ENCODE data around the gene AUTS2. TPM values are rescaled to one million over a fixed set of nuclear protein-coding genes. Genes with fewer than 3 reads are reported as not detected.

AUTS2 gene
- total and polyA plus RNA-seq, 4 experiments from 2014 or later = 3.4 to 35.2 (median 25.5) TPM

GRCh38 chr7:69710768-69711438, 112.6 kb downstream of the AUTS2 start:
- peaks cover 3 to 4% of the 10 kb centered on the region in 2 donors for H3K27me3 Mint-ChIP-seq
- intact Hi-C loops (cut with micrococcal nuclease) = no loop called here
- CTCF ChIA-PET (ENCODE audit: partially characterized antibody) = no interaction called here
- no peaks in the 10 kb centered on the region for H3K36me3 ChIP-seq (ENCODE audit: insufficient read depth, low read length)
- H3K4me1 ChIP-seq (ENCODE audit: insufficient read depth, low read length) = no peaks in the 10 kb centered on the region
- POLR2A ChIA-PET (ENCODE audit: partially characterized antibody) = no interaction called here
- H3K27me3 ChIP-seq (ENCODE audit: insufficient read depth, low read length) = no peaks in the 10 kb centered on the region
- no peak overlapping the region for H3K4me3 Mint-ChIP-seq
- no peak for DNase-seq
- no peaks in the 10 kb centered on the region for H3K4me1 Mint-ChIP-seq
- no peaks in the 10 kb centered on the region for H3K9me3 ChIP-seq (ENCODE audit: control insufficient read depth in 1 of 2, low read length in 2 of 2)
- H3K9me3 Mint-ChIP-seq = peaks cover 0 to 3% (median 0%) of the 10 kb centered on the region in 8 donors
- no peak overlapping the region for H3K27ac Mint-ChIP-seq
- no peak overlapping the region for H3K4me3 ChIP-seq (ENCODE audit: low read length in 2 of 2)
- H3K27ac ChIP-seq (ENCODE audit: low read depth, low read length) = no peak overlapping the region
- no peaks in the 10 kb centered on the region for H3K36me3 Mint-ChIP-seq

GRCh38 chr7:69714886-69715576, 116.8 kb downstream of the AUTS2 start:
- no peak overlapping the region for H3K27ac ChIP-seq (ENCODE audit: low read depth, low read length)
- intact Hi-C loops (cut with micrococcal nuclease) = no loop called here
- DNase-seq = no peak
- H3K27me3 ChIP-seq (ENCODE audit: insufficient read depth, low read length) = no peaks in the 10 kb centered on the region
- H3K4me1 ChIP-seq (ENCODE audit: insufficient read depth, low read length) = no peaks in the 10 kb centered on the region
- no peaks in the 10 kb centered on the region for H3K36me3 Mint-ChIP-seq
- no peaks in the 10 kb centered on the region for H3K4me1 Mint-ChIP-seq
- H3K4me3 ChIP-seq (ENCODE audit: low read length in 2 of 2) = no peak overlapping the region
- no peaks in the 10 kb centered on the region for H3K9me3 Mint-ChIP-seq
- H3K36me3 ChIP-seq (ENCODE audit: insufficient read depth, low read length) = no peaks in the 10 kb centered on the region
- H3K4me3 Mint-ChIP-seq = no peak overlapping the region
- ChIA-PET CTCF (ENCODE audit: partially characterized antibody) (no interaction called here), POLR2A (ENCODE audit: partially characterized antibody) (no interaction called here)
- H3K9me3 ChIP-seq (ENCODE audit: control insufficient read depth in 1 of 2, low read length in 2 of 2) = no peaks in the 10 kb centered on the region
- no peak overlapping the region for H3K27ac Mint-ChIP-seq
- H3K27me3 Mint-ChIP-seq = peaks cover 3 to 6% of the 10 kb centered on the region in 2 donors

GRCh38 chr7:69717221-69717620, 118.9 kb downstream of the AUTS2 start:
- Mint-ChIP-seq H3K4me3 (no peak overlapping the region), H3K9me3 (no peaks in the 10 kb centered on the region), H3K4me1 (no peaks in the 10 kb centered on the region), H3K27me3 (peaks cover 3 to 4% of the 10 kb centered on the region in 2 donors), H3K36me3 (no peaks in the 10 kb centered on the region), H3K27ac (no peak overlapping the region)
- Histone ChIP-seq H3K27ac (ENCODE audit: low read depth, low read length) (no peak overlapping the region), H3K27me3 (ENCODE audit: insufficient read depth, low read length) (no peaks in the 10 kb centered on the region), H3K9me3 (ENCODE audit: control insufficient read depth in 1 of 2, low read length in 2 of 2) (no peaks in the 10 kb centered on the region), H3K4me1 (ENCODE audit: insufficient read depth, low read length) (no peaks in the 10 kb centered on the region), H3K4me3 (ENCODE audit: low read length in 2 of 2) (no peak overlapping the region), H3K36me3 (ENCODE audit: insufficient read depth, low read length) (no peaks in the 10 kb centered on the region)
- intact Hi-C loops (cut with micrococcal nuclease) = no loop called here
- POLR2A ChIA-PET (ENCODE audit: partially characterized antibody) = no interaction called here
- no peak for DNase-seq
- CTCF ChIA-PET (ENCODE audit: partially characterized antibody) = no interaction called here

DNA sequence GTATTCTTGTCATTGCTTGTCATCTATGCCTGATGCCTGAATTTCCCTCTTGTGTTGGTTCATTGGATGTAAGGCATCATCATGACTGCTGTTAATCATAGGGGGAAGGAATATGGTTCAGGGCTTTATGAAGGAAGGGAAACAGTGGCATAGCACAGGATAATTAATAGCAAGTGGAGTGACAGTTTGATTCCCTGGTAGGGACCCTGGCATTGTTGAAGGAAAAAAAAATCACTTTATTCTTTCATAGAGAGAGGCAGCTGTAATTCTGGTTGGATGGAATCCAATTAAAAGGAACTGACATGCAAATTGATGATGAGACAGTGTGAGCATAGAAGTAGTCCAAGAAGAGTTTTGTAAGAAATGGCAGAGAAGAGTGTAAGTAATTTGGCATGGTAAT, 121.4 kb downstream of the AUTS2 start:
- no peak overlapping the region for H3K27ac Mint-ChIP-seq

DNA sequence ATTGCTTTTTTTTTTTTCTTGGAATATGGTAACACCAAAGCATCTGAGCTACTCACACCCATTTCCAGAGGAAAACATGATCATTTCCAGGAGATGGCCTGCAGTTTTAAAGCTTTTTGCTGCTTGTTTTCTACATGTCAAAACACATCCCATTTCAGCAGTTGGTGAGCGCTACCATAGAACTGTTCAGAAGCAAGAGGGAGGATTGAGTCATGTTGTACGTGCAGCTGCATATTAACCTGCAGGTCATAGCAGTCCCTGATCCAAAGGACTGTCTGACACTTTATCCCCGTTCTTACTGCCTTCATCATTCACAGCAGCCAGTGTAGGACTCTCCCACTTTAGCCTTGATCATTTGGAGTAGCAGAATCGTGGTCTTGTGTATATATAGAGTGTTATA, 124.6 kb downstream of the AUTS2 start:
- no peak overlapping the region for H3K27ac Mint-ChIP-seq
- ChIA-PET CTCF (ENCODE audit: partially characterized antibody) (no interaction called here), POLR2A (ENCODE audit: partially characterized antibody) (no interaction called here)
- H3K27me3 ChIP-seq (ENCODE audit: insufficient read depth, low read length) = no peaks in the 10 kb centered on the region
- no peaks in the 10 kb centered on the region for H3K9me3 ChIP-seq (ENCODE audit: control insufficient read depth in 1 of 2, low read length in 2 of 2)
- no peak for DNase-seq
- no peaks in the 10 kb centered on the region for H3K36me3 ChIP-seq (ENCODE audit: insufficient read depth, low read length)
- no peaks in the 10 kb centered on the region for H3K4me1 ChIP-seq (ENCODE audit: insufficient read depth, low read length)
- H3K27me3 Mint-ChIP-seq = peaks cover 0 to 5% of the 10 kb centered on the region in 2 donors
- H3K27ac ChIP-seq (ENCODE audit: low read depth, low read length) = no peak overlapping the region
- intact Hi-C loops (cut with micrococcal nuclease) = no loop called here
- H3K4me3 ChIP-seq (ENCODE audit: low read length in 2 of 2) = no peak overlapping the region
- peaks cover 0 to 2% (median 0%) of the 10 kb centered on the region in 8 donors for H3K9me3 Mint-ChIP-seq
- no peaks in the 10 kb centered on the region for H3K36me3 Mint-ChIP-seq
- no peak overlapping the region for H3K4me3 Mint-ChIP-seq
- H3K4me1 Mint-ChIP-seq = no peaks in the 10 kb centered on the region

More for the DNA sequence above, 121.4 kb downstream of the AUTS2 start:
- H3K36me3 Mint-ChIP-seq = no peaks in the 10 kb centered on the region
- H3K4me3 ChIP-seq (ENCODE audit: low read length in 2 of 2) = no peak overlapping the region
- CTCF ChIA-PET (ENCODE audit: partially characterized antibody) = no interaction called here
- POLR2A ChIA-PET (ENCODE audit: partially characterized antibody) = no interaction called here
- H3K4me1 ChIP-seq (ENCODE audit: insufficient read depth, low read length) = no peaks in the 10 kb centered on the region
- H3K27ac ChIP-seq (ENCODE audit: low read depth, low read length) = no peak overlapping the region
- no peak overlapping the region for H3K4me3 Mint-ChIP-seq
- no peaks in the 10 kb centered on the region for H3K4me1 Mint-ChIP-seq
- H3K9me3 ChIP-seq (ENCODE audit: control insufficient read depth in 1 of 2, low read length in 2 of 2) = no peaks in the 10 kb centered on the region
- intact Hi-C loops (cut with micrococcal nuclease) = no loop called here
- H3K27me3 ChIP-seq (ENCODE audit: insufficient read depth, low read length) = no peaks in the 10 kb centered on the region
- no peaks in the 10 kb centered on the region for H3K9me3 Mint-ChIP-seq
- peaks cover 2 to 6% of the 10 kb centered on the region in 2 donors for H3K27me3 Mint-ChIP-seq
- no peaks in the 10 kb centered on the region for H3K36me3 ChIP-seq (ENCODE audit: insufficient read depth, low read length)
- no peak for DNase-seq

DNA sequence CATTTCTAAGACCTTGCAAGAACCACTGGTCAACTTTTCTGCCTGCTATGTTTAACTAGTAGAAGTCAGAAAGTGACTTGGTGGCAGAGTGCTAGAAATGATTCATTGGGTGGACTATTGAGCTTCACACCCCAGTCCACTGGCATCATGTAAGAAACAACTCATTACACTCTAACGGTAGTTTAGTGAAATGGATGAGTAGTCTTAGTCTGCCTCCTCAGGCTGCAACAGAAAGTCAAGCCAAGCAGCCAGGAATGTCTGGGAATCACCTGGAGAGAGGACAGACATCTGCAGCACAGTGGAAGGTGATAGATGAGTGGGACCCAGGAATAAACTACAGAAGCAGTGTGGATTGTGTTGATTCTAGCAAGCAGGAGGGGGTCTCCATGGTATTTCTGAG, 125.4 kb downstream of the AUTS2 start:
- H3K4me1 ChIP-seq (ENCODE audit: insufficient read depth, low read length) = no peaks in the 10 kb centered on the region
- Mint-ChIP-seq H3K27ac (no peak overlapping the region), H3K4me1 (no peaks in the 10 kb centered on the region), H3K9me3 (peaks cover 0 to 2% (median 0%) of the 10 kb centered on the region in 8 donors), H3K27me3 (peaks cover 0 to 3% of the 10 kb centered on the region in 2 donors), H3K36me3 (no peaks in the 10 kb centered on the region), H3K4me3 (no peak overlapping the region)
- no peaks in the 10 kb centered on the region for H3K9me3 ChIP-seq (ENCODE audit: control insufficient read depth in 1 of 2, low read length in 2 of 2)
- H3K27me3 ChIP-seq (ENCODE audit: insufficient read depth, low read length) = no peaks in the 10 kb centered on the region
- POLR2A ChIA-PET (ENCODE audit: partially characterized antibody) = no interaction called here
- H3K36me3 ChIP-seq (ENCODE audit: insufficient read depth, low read length) = no peaks in the 10 kb centered on the region
- H3K27ac ChIP-seq (ENCODE audit: low read depth, low read length) = no peak overlapping the region
- CTCF ChIA-PET (ENCODE audit: partially characterized antibody) = no interaction called here
- no peak overlapping the region for H3K4me3 ChIP-seq (ENCODE audit: low read length in 2 of 2)
- intact Hi-C loops (cut with micrococcal nuclease) = no loop called here
- DNase-seq = no peak

DNA sequence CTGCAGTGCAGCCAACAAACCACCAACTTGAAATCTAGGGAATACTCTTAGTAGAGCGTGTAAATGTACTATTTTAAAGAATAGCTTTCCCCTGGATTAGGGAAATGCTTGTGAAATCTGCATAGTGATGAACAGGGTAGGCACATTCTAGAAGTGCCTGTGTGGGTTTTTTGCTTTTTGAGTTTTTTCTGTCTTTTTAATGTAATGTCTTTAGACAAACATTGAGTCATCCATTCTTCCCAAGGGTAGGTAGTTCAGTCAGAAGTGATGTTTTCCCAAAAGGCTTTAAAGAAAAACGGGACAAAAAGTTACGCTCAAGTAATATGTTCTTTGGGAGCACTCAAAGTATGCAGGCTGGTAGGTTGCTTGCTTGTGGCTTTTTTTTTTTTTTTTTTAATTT, 130.0 kb downstream of the AUTS2 start:
- CTCF ChIA-PET (ENCODE audit: partially characterized antibody) = interaction anchor here (0.7 to 1.2 kb wide), 2 partner anchors 47 to 815 kb away, joined by 3 read pairs; no protein-coding TSS in a partner anchor
- POLR2A ChIA-PET (ENCODE audit: partially characterized antibody) = interaction anchor here (0.5 kb wide), 1 partner anchor 13 kb away, joined by 3 read pairs; no protein-coding TSS in a partner anchor
- no peaks in the 10 kb centered on the region for H3K4me1 Mint-ChIP-seq

More for the DNA sequence above, 130.0 kb downstream of the AUTS2 start:
- Histone ChIP-seq H3K36me3 (ENCODE audit: insufficient read depth, low read length) (no peaks in the 10 kb centered on the region), H3K27ac (ENCODE audit: low read depth, low read length) (no peak overlapping the region), H3K4me3 (ENCODE audit: low read length in 2 of 2) (no peak overlapping the region), H3K4me1 (ENCODE audit: insufficient read depth, low read length) (no peaks in the 10 kb centered on the region), H3K9me3 (ENCODE audit: control insufficient read depth in 1 of 2, low read length in 2 of 2) (no peaks in the 10 kb centered on the region), H3K27me3 (ENCODE audit: insufficient read depth, low read length) (no peaks in the 10 kb centered on the region)
- intact Hi-C loops (cut with micrococcal nuclease) = no loop called here
- Mint-ChIP-seq H3K9me3 (peaks cover 0 to 3% (median 0%) of the 10 kb centered on the region in 8 donors), H3K36me3 (no peaks in the 10 kb centered on the region), H3K27me3 (peaks cover 0 to 2% of the 10 kb centered on the region in 2 donors), H3K27ac (no peak overlapping the region), H3K4me3 (no peak overlapping the region)
- no peak for DNase-seq

All from CD4-positive, alpha-beta memory T cell (primary cell).